Measurements from ENCODE around the gene MMP25. TPM values are rescaled to one million over a fixed set of nuclear protein-coding genes. Genes with fewer than 3 reads are reported as not detected.

MMP25 gene
- total and polyA plus RNA-seq, 10 of the 15 experiments (the other 5 are each of a cell fraction or from before 2014, with no cell fraction given) = 0.03 to 0.36 (median 0.13) TPM; not detected in 1

DNA sequence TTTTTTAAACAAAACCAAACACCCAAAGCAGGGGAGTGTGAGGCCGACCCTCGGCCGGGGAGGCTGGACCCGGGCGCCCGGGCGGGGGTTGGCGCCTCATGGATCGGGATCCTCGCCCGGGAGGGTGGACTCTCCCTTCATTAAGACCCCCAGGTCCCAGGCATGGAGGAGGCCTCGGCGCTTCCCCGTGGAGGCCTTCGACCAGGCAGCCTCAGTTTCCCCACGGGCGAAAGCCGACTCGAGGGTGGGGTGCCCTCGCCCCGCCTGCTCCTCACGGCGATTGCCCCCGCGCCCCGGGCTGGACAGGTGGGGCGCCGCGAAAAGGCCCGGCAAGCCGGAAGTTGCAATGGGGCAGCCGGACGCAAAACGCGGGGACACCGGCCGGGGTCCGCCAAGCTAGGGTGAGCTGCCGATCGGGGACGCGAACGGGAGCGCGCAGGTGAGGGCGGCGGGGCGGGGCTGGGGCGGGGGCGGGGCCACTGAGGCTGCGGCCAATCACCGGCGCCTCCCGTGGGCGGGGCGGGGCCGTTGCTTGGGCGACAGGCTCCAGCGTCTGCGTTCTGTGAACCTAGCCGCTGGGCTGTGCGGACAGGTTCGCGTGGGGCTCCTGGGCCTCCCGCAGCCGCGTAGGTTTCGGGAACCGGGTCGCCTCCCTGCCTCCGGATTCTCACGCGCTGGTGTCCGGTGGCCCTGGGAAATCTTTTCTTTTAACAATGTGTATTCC lies 60.0 kb downstream of the MMP25 start (continued):
- TF ChIP-seq CUX1 (IDR thresholded peaks at IDR 0.05; ENCODE audit: insufficient replicate concordance, low read depth, low read length) (no peak), IRF4 (IDR thresholded peaks at IDR 0.05; ENCODE audit: low read depth, low read length) (no peak)

Small RNA genes within 50 kb of the gene (small RNA-seq; reads per million reads assigned to genes)
- 0.12 reads per million for gene RNU1-22P

Other genes starting within 250 kb of the MMP25 start
Only the 7 nearest of the 23 such genes appear.
- not detected in 2 replicates for gene CLDN9, start 33.6 kb upstream of the MMP25 start, total RNA-seq (2014; rRNA removed)
- gene CLDN9, start 33.6 kb upstream of the MMP25 start, total RNA-seq (2014; rRNA removed; fragmentation: Illumina TruSeq; extraction: Trizol) = not detected in 2 replicates
- gene CLDN9, start 33.6 kb upstream of the MMP25 start, total RNA-seq (2021) = not detected in 2 replicates
- gene CLDN9, start 33.6 kb upstream of the MMP25 start, polyA plus RNA-seq (2011; rRNA removed) = not detected in 2 replicates
- not detected in 2 replicates for gene CLDN9, start 33.6 kb upstream of the MMP25 start, polyA plus RNA-seq (2014; fragmentation: Illumina TruSeq; extraction: Trizol)
- gene CLDN9, start 33.6 kb upstream of the MMP25 start, polyA plus RNA-seq (2014; fragmentation: Nextera tagmentation; extraction: Ambion mirVana) = not detected
- not detected in 2 replicates for gene CLDN9, start 33.6 kb upstream of the MMP25 start, polyA plus RNA-seq (2014; rRNA removed)
- not detected for gene CLDN9, start 33.6 kb upstream of the MMP25 start, polyA plus RNA-seq (2016; fragmentation: Nextera tagmentation; extraction: Ambion mirVana)
- gene CLDN6, start 28.4 kb upstream of the MMP25 start, total RNA-seq (2014; rRNA removed) = not detected in 2 replicates
- gene CLDN6, start 28.4 kb upstream of the MMP25 start, total RNA-seq (2014; rRNA removed; fragmentation: Illumina TruSeq; extraction: Trizol) = not detected in 2 replicates
- 0.26 and 0.61 TPM in 2 replicates for gene CLDN6, start 28.4 kb upstream of the MMP25 start, total RNA-seq (2021)
- not detected in 2 replicates for gene CLDN6, start 28.4 kb upstream of the MMP25 start, polyA plus RNA-seq (2011; rRNA removed)
- gene CLDN6, start 28.4 kb upstream of the MMP25 start, polyA plus RNA-seq (2014; fragmentation: Illumina TruSeq; extraction: Trizol) = not detected in 2 replicates
- gene CLDN6, start 28.4 kb upstream of the MMP25 start, polyA plus RNA-seq (2014; fragmentation: Nextera tagmentation; extraction: Ambion mirVana) = not detected
- gene CLDN6, start 28.4 kb upstream of the MMP25 start, polyA plus RNA-seq (2014; rRNA removed) = not detected in 2 replicates
- under 1 TPM; 0.15 to 0.23 TPM for gene CLDN6, start 28.4 kb upstream of the MMP25 start, polyA plus RNA-seq (2016; fragmentation: Nextera tagmentation; extraction: Ambion mirVana)
- 0.44 and 1.4 TPM in 2 replicates for gene TNFRSF12A, start 26.2 kb upstream of the MMP25 start, total RNA-seq (2014; rRNA removed)
- 0.28 and 0.67 TPM in 2 replicates for gene TNFRSF12A, start 26.2 kb upstream of the MMP25 start, total RNA-seq (2014; rRNA removed; fragmentation: Illumina TruSeq; extraction: Trizol)
- gene TNFRSF12A, start 26.2 kb upstream of the MMP25 start, total RNA-seq (2021) = 0.58 and 0.90 TPM in 2 replicates
- gene TNFRSF12A, start 26.2 kb upstream of the MMP25 start, polyA plus RNA-seq (2011; rRNA removed) = 0.62 and 1.0 TPM in 2 replicates
- gene TNFRSF12A, start 26.2 kb upstream of the MMP25 start, polyA plus RNA-seq (2014; fragmentation: Illumina TruSeq; extraction: Trizol) = 0.35 TPM in 1 of 2 replicates, not detected in the other
- gene TNFRSF12A, start 26.2 kb upstream of the MMP25 start, polyA plus RNA-seq (2014; fragmentation: Nextera tagmentation; extraction: Ambion mirVana) = not detected
- gene TNFRSF12A, start 26.2 kb upstream of the MMP25 start, polyA plus RNA-seq (2014; rRNA removed) = 0.67 and 1.7 TPM in 2 replicates
- 1 to 10 TPM; 1.5 TPM for gene TNFRSF12A, start 26.2 kb upstream of the MMP25 start, polyA plus RNA-seq (2016; fragmentation: Nextera tagmentation; extraction: Ambion mirVana)
- 35.9 and 40.7 TPM in 2 replicates for gene HCFC1R1, start 22.6 kb upstream of the MMP25 start, total RNA-seq (2014; rRNA removed)
- gene HCFC1R1, start 22.6 kb upstream of the MMP25 start, total RNA-seq (2014; rRNA removed; fragmentation: Illumina TruSeq; extraction: Trizol) = 13.7 and 14.6 TPM in 2 replicates
- 26.6 and 31.7 TPM in 2 replicates for gene HCFC1R1, start 22.6 kb upstream of the MMP25 start, total RNA-seq (2021)
- 6.8 and 14.3 TPM in 2 replicates for gene HCFC1R1, start 22.6 kb upstream of the MMP25 start, polyA plus RNA-seq (2011; rRNA removed)
- 4.8 and 11.5 TPM in 2 replicates for gene HCFC1R1, start 22.6 kb upstream of the MMP25 start, polyA plus RNA-seq (2014; fragmentation: Illumina TruSeq; extraction: Trizol)
- 10 to 100 TPM in 1 of 2 experiments, 1 to 10 TPM in 1; 2.8 to 10.2 TPM for gene HCFC1R1, start 22.6 kb upstream of the MMP25 start, polyA plus RNA-seq (2014; fragmentation: Nextera tagmentation; extraction: Ambion mirVana)
- 41.9 and 48.1 TPM in 2 replicates for gene HCFC1R1, start 22.6 kb upstream of the MMP25 start, polyA plus RNA-seq (2014; rRNA removed)
- 10 to 100 TPM; 31.4 to 42.5 TPM for gene HCFC1R1, start 22.6 kb upstream of the MMP25 start, polyA plus RNA-seq (2016; fragmentation: Nextera tagmentation; extraction: Ambion mirVana)
- 21.6 and 28.5 TPM in 2 replicates for gene THOC6, start 22.5 kb upstream of the MMP25 start, total RNA-seq (2014; rRNA removed)
- 15.1 and 15.9 TPM in 2 replicates for gene THOC6, start 22.5 kb upstream of the MMP25 start, total RNA-seq (2014; rRNA removed; fragmentation: Illumina TruSeq; extraction: Trizol)
- 31.6 and 33.1 TPM in 2 replicates for gene THOC6, start 22.5 kb upstream of the MMP25 start, total RNA-seq (2021)
- 15.5 and 27.3 TPM in 2 replicates for gene THOC6, start 22.5 kb upstream of the MMP25 start, polyA plus RNA-seq (2011; rRNA removed)
- gene THOC6, start 22.5 kb upstream of the MMP25 start, polyA plus RNA-seq (2014; fragmentation: Illumina TruSeq; extraction: Trizol) = 4.8 and 14.3 TPM in 2 replicates
- gene THOC6, start 22.5 kb upstream of the MMP25 start, polyA plus RNA-seq (2014; fragmentation: Nextera tagmentation; extraction: Ambion mirVana) = 1 to 10 TPM; 1.0 to 2.4 TPM
- gene THOC6, start 22.5 kb upstream of the MMP25 start, polyA plus RNA-seq (2014; rRNA removed) = 31.7 and 35.2 TPM in 2 replicates
- gene THOC6, start 22.5 kb upstream of the MMP25 start, polyA plus RNA-seq (2016; fragmentation: Nextera tagmentation; extraction: Ambion mirVana) = 10 to 100 TPM; 53.7 to 54.4 TPM
- not detected in 2 replicates for gene BICDL2, start 9.6 kb upstream of the MMP25 start, total RNA-seq (2014; rRNA removed)
- gene BICDL2, start 9.6 kb upstream of the MMP25 start, total RNA-seq (2014; rRNA removed; fragmentation: Illumina TruSeq; extraction: Trizol) = not detected in 2 replicates
- gene BICDL2, start 9.6 kb upstream of the MMP25 start, total RNA-seq (2021) = not detected in 2 replicates
- gene BICDL2, start 9.6 kb upstream of the MMP25 start, polyA plus RNA-seq (2011; rRNA removed) = not detected in 2 replicates
- not detected in 2 replicates for gene BICDL2, start 9.6 kb upstream of the MMP25 start, polyA plus RNA-seq (2014; fragmentation: Illumina TruSeq; extraction: Trizol)
- gene BICDL2, start 9.6 kb upstream of the MMP25 start, polyA plus RNA-seq (2014; fragmentation: Nextera tagmentation; extraction: Ambion mirVana) = not detected
- not detected in 2 replicates for gene BICDL2, start 9.6 kb upstream of the MMP25 start, polyA plus RNA-seq (2014; rRNA removed)
- gene BICDL2, start 9.6 kb upstream of the MMP25 start, polyA plus RNA-seq (2016; fragmentation: Nextera tagmentation; extraction: Ambion mirVana) = not detected
- 61.5 and 70.0 TPM in 2 replicates for gene IL32, start 19.1 kb downstream of the MMP25 start, total RNA-seq (2014; rRNA removed)
- gene IL32, start 19.1 kb downstream of the MMP25 start, total RNA-seq (2014; rRNA removed; fragmentation: Illumina TruSeq; extraction: Trizol) = 25.8 and 27.0 TPM in 2 replicates
- 69.5 and 72.6 TPM in 2 replicates for gene IL32, start 19.1 kb downstream of the MMP25 start, total RNA-seq (2021)
- gene IL32, start 19.1 kb downstream of the MMP25 start, polyA plus RNA-seq (2011; rRNA removed) = 92.5 and 122 TPM in 2 replicates
- gene IL32, start 19.1 kb downstream of the MMP25 start, polyA plus RNA-seq (2014; fragmentation: Illumina TruSeq; extraction: Trizol) = 30.5 and 54.4 TPM in 2 replicates
- 10 to 100 TPM; 44.8 to 49.3 TPM for gene IL32, start 19.1 kb downstream of the MMP25 start, polyA plus RNA-seq (2014; fragmentation: Nextera tagmentation; extraction: Ambion mirVana)
- gene IL32, start 19.1 kb downstream of the MMP25 start, polyA plus RNA-seq (2014; rRNA removed) = 74.1 and 82.0 TPM in 2 replicates
- 10 to 100 TPM; 51.1 to 57.2 TPM for gene IL32, start 19.1 kb downstream of the MMP25 start, polyA plus RNA-seq (2016; fragmentation: Nextera tagmentation; extraction: Ambion mirVana)